GM12878 (cell line): ENCODE measurements around the gene NECTIN1.

Experiments
- EZH2 ChIP-seq: IDR thresholded peaks from 2 replicates; pipeline ENCODE4 v1.6.1; 2012; ENCODE audit warnings: low read depth, mild to moderate bottlenecking, control low read depth, inconsistent platforms, low read length, borderline replicate concordance; ENCODE audit not compliant: control insufficient read depth
- NFYB ChIP-seq: IDR thresholded peaks from 2 replicates; pipeline ENCODE4 v1.6.1; 2011; ENCODE audit warnings: low read depth, mild to moderate bottlenecking, low read length, improper control_type of control experiment, moderate library complexity; ENCODE audit not compliant: insufficient read depth

DNA sequence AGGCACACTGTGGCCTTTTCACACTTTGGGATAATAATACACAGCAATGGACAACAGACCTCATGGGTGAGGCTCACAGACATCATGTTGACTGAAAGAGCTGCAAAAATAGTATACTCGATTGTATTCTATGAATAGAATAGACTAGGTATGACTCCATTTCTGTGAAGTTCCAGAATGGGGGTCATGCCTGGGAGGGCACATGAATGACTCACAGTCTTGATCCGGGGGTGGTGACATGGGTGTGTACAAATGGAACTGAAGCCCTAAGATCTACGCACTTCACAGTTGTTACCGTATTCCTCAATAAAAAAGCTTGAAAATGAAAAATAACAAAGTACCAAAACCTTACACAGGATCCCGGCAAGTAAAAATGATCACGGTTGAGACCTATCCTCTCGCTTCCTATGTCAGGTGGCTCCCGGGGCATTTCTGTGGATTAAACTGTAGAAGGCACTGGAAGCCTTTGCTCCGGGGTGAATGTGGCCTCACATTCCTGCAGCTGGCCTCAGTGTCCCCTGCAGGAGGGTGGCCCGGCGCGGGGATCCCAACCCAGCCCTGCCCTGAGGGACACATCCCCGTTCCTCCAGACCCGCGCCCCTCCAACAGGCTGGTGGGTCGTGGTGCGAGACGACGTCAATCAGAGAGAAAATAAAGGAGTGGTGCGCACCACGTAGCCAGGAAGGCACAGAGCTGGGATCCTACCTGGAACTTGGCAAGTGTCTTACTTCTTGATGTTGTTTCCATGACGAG lies 75.9 kb downstream of the NECTIN1 start:
- TF ChIP-seq NFYB (no peak), EZH2 (no peak)
